GM10248 (cell line): ENCODE measurements around the gene CARD9.

ENCODE experiments used
- CTCF ChIA-PET: fragments of 300-600 bp; sonication (Branson Sonifier 250); formaldehyde crosslinking; extraction: SDS; loops from one replicate; lab custom pipeline; 2021; ENCODE audit warnings: antibody characterized with exemption; lab: Yijun Ruan, JAX
- POLR2A ChIA-PET: fragments of 350-650 bp; sonication (Branson Sonifier 250); formaldehyde crosslinking; extraction: SDS; loops from one replicate; lab custom pipeline; 2020; ENCODE audit warnings: antibody characterized with exemption; lab: Yijun Ruan, JAX
- DNase-seq: peaks from one replicate; pipeline ENCODE4 v3.0.0; 2012; ENCODE audit errors: extremely low spot score
- CTCF ChIP-seq: IDR thresholded peaks from 2 replicates; pipeline ENCODE4 v1.5.1; 2012; ENCODE audit warnings: mild to moderate bottlenecking, low read depth; ENCODE audit errors: extremely low read depth, missing control alignments, control extremely low read depth

The CARD9 gene

GRCh38 chr9:136379401-136379800 lies 5.9 kb upstream of the CARD9 start:
- DNase-seq: no peak
- CTCF ChIA-PET: interaction anchor here (1.0 to 1.2 kb wide), 2 partner anchors 15 to 16 kb away, joined by 3 read pairs; partner anchors contain the start of gene DNLZ
- TF ChIP-seq CTCF: no peak
- POLR2A ChIA-PET: no interaction called here

DNA sequence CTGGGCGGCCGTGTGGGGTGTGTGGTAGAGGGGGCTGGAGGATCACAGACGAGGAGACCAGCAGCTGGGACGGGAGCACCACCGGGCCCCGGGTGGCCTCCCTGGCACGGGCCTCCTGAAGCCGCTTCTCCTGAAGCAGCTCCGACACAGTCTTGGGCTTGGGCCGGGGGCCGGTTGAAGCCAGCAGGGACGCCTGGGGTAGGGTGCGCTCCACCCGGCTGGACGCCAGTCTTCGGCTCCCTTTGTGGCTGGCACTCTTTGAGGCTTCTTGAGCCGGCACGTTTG lies 5.5 kb upstream of the CARD9 start:
- TF ChIP-seq CTCF: no peak
- no peak for DNase-seq
- CTCF ChIA-PET: interaction anchor here (1.0 to 1.2 kb wide), 2 partner anchors 15 to 16 kb away, joined by 3 read pairs; partner anchors contain the start of gene DNLZ
- POLR2A ChIA-PET: no interaction called here

DNA sequence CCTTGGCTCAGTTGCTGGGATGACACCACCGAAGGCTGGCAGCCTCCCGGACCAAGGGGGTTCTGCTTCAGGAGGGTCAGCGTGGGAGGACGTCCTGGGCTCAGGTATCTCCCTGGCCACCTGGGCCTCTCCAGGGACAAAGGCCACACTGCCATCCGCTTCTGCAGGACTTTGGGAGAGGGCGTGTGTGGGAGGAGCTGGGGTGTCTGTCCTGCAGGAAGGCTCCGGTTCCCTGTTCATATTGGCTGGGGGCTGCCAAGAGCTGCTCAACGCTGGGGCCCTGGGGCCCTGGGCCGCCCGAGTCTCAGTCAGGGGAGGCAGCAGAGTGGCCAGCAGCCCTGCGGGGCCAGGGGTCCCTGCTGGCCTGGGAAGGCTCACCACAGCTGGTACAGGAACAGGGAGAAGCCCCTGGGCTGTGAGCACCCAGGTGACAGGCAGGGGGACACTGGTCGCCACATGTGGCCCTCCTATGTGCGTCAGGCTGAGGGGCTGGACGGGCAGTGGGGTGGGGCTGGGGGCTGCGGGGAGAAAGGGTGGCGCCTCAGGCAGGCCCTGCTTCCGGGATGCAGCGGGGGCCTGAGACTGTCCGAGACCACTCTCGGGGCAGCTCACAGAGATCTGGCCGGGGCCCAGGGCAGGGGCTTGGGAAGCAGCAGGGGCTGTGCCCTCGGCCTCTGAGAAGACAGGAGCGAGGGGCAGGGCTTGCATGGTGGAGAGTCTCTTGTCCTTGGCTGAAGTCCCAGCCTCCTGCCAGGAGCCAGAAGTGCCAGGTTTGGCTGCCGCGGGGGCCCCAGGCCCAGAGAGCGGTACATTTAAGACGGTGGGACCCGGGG lies 4.9 kb upstream of the CARD9 start:
- ChIA-PET CTCF (interaction anchor here (1.0 to 1.8 kb wide), 2 partner anchors 9 to 14 kb away, joined by 3 to 4 read pairs; partner anchors contain the start of gene DNLZ), POLR2A (no interaction called here)
- TF ChIP-seq CTCF: no peak
- no peak for DNase-seq

DNA sequence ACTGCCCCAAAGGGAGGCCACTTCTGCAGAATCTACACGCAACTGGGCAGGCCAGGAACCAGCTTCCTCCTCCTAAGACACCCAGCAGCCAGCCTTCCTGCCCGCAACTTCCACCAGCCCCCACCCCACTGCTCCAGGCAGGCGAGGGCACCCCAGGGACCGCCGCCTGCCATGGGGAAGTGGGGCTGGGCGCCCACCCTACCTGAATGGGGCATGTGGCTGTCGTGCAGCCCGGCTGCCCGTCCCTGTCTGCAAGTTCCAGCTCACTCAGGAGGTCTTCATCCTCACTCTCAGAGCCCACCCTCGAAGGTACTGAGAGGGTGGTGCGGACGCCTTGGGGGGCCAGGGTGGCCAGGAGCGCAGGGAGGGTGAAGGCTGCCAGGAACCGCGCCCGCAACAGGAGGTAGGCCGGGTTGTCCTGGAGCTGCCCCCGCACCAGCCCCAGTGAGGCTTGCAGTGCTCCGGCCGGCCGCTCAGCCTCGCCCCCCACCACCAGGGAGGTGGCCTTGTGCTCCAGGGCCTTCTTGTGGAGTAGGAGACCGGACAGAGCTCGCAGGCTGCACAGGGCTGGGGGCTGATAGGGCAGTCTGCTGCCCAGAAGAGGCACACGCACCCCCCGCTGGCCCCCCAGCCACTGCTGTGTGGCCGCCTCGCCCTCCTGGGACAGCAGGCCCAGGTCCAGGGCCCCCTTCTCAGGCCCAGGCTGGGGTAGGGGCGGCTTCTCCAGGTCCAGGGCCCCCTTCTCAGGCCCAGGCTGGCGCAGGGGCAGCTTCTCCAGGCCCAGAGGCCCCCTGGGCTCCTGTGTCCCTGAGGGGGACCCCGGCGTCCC lies 4.1 kb upstream of the CARD9 start:
- POLR2A ChIA-PET: no interaction called here
- TF ChIP-seq CTCF: no peak

GRCh38 chr9:136376457-136376856 lies 3.0 kb upstream of the CARD9 start:
- CTCF ChIA-PET: interaction anchor here (5.4 kb wide), 1 partner anchor 14 kb away, joined by 39 read pairs; the partner anchor contains the start of gene DNLZ
- no peak for TF ChIP-seq CTCF
- POLR2A ChIA-PET: no interaction called here
- no peak for DNase-seq

More for the DNA sequence above, 4.1 kb upstream of the CARD9 start:
- CTCF ChIA-PET: interaction anchor here (1.8 kb wide), 1 partner anchor 10 kb away, joined by 4 read pairs; no protein-coding TSS in a partner anchor
- DNase-seq: no peak

DNA sequence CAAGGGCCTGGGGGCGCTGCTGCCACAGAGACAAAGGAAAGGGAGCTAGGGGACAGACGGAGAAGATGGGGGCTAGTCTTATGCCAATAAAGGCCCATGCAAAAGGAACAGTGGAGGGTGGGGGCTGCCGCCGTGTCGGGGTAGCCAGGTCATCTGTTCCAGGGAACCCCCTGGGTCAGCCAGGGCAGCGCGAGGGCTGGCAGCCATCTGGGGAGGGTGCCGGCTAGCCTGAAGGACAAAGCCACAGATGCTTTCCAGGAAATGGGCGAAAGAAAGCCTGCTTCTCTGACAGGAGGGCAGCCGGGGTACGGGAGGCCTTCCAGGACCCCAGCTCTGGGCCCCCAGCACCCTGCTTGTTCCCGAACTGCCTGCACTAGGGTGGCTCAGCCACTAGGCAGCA lies 1.6 kb upstream of the CARD9 start:
- DNase-seq: no peak
- CTCF ChIA-PET: interaction anchor here (0.9 to 5.4 kb wide), 2 partner anchors 12 to 36 kb away, joined by 3 to 39 read pairs; partner anchors contain the start of gene DNLZ
- POLR2A ChIA-PET: no interaction called here
- no peak for TF ChIP-seq CTCF
